HL-60/S4 (cell line): ENCODE data around the gene FCER2.
"Not testable (repeated sequence)": the region's sequence is repeated elsewhere in the genome, so short reads cannot be mapped to it uniquely, and the experiment has no call there.

ENCODE experiments used
- in situ Hi-C: fragments of 300-500 bp; cut with MboI; formaldehyde crosslinking; loops from 2 replicates; pipeline ENCODE4 v1.14.3; 2022; ENCODE audit warnings: low sequenced_read_pairs

Gene FCER2

DNA sequence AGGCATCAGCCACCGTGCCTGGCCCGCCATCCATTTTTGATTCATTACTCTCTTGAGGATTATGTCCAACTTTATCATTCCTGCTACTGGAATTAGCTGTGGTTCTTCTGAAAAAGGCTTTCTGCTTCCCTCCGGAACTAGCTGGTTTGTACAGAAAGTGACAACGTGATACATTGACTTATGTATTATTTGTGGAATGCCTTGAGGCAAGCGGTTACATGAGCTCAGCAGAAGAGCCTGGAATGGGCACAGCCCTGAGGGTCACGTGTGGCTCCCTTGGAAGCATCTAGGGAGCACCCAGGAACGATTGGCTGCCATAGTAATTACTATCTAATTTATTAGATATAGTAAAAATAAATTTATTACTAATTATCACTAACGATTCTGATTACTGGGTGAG is 47.5 kb downstream of the FCER2 start:
- in situ Hi-C loops: no loop called here

DNA sequence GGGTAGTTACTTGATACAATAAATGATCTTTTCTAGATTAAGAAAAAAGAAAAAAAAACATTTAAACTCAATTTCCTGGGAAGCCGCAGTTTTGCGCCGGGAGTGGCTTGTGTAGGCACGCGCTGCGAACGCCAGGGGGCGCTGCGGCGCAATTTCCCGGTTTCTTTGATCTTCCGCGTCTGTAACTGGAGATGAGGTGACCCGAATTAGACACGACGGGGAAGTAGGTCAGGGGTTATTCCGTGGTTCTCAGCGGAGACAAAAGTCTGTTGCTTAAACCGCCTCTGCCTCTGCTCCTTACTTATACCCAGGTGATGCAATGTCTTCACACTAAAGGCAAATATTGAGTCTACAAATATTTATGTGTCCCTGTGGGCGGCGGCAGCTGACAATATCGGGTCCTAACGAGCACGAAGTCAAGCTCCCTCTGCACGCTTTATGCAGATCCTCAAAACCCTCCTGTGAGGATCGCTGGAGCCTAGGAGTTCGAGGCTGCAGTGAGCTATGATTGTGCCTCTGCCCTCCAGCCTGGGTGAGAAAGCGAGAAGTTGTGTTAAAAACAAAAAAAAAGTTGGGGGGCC is 49.8 kb downstream of the FCER2 start:
- in situ Hi-C loops: no loop called here

DNA sequence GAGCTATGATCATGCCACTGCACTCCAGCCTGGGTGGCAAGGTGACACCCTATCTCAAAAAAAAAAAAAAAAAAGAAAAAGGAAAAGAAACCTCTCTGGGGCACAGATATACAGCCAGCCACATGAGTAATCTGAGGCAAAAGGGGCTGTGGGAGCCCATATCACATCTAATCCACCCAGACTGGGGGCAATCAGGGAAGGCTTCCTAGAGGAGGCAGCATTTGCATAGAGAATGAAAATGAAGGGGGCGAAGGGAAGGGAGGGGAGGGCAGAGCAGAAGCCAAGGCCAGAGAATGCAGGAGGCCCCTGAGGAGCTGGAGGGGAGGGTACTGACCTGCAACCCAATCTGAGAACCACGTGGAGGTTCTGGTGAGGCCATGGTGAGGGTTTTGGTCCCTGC is 51.8 kb downstream of the FCER2 start:
- in situ Hi-C loops: no loop called here

DNA sequence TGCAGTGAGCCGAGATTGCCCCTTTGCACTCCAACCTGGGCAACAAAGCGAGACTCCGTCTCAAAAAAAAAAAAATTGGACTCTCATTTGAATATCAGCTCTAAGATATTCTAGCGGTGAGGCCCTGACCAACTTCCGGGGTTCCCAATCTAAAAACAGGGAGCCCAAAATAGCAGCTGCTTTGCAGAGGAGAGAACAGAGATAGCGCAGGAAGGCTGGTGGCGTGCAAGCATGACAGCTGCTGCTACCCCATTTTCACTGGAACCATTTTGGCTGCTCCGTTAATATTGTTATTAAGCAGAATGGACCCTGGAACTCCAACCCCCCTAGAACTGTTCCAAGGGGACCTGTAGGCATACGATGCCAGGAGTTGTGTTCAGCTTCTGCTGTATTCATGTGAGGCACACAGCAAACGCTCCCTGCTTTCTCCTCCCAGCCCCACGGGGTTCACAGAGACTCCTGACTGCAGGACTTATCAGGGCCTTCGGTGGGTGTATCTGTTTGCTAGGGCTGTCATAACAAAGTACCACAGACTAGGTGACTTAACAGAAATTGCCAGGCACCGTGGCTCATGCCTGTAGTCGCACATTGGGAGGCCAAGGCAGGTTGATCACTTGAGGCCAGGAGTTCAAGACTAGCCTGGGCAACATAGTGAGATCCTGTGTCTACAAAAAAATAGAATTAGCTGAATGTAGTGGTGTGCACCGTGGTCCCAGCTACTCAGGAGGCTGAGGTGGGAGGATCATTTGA is 53.5 kb downstream of the FCER2 start:
- in situ Hi-C loops: no loop called here

DNA sequence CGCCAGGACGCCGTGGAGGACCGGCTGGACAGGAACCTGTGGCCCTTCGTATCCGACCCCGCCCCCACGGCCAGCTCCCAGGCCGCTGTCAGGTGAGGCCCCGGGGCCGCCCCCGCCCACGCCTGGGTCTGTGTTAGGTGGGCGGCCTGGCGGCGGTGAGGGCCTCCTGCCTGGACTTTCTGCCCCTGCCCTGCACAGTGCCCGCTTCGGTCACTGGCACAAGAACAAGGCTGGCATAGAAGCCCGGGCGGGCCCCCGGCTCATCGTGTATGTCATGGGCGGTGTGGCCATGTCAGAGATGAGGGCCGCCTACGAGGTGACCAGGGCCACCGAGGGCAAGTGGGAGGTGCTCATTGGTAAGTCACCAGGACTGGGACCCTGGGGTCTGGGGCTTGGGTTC is 54.8 kb downstream of the FCER2 start:
- in situ Hi-C loops: no loop called here

DNA sequence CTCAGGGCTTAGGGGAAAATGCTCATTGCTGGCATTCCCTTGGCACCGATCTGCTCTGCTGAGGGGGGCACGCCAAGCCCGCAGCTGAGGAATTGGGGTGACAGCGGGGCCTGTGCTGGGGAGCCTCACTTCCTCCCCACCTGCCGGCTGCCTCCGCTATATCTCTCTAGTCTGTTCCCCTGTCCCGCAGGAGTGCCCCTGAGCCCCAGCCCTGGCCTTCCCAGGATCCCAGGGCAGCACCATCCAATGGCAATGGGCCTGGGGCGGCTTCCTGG is 55.6 kb downstream of the FCER2 start:
- in situ Hi-C loops: no loop called here

DNA sequence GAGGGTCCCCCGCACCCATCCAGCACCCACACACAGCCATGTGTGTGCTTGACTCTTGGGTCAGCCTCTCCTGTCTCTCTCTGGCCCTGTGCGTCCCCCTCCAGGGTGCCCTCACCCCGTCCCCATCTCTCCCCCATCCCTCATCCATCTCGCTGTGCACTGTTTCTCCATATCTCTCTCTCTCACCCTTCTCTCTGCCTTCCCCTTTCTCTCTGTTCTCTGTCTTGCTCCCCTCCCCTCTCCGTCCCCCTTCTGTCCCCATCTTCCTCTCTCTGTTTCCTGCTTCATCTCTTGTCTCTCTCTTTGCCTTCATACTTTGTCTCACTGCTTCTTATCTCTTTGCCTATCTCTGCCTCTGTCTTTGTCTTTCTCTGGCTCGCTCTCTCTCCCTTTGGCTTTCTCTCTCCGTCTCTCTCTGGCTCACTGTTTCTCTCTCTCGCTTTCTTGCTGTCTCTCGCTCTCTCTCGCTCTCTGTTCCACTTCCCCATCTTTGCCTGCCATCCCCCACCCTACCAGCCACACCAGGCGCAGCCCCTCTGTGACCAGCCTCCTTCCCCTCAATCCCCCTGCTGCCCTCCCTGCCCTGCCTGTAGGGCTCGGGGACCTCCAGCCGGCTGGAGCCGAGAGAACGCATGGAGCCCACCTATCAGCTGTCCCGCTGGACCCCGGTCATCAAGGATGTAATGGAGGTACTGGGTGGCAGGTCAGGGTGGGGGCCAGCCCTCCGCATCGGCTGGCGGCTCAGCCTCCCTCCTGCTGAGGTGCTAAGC is 56.1 kb downstream of the FCER2 start:
- in situ Hi-C loops: no loop called here

DNA sequence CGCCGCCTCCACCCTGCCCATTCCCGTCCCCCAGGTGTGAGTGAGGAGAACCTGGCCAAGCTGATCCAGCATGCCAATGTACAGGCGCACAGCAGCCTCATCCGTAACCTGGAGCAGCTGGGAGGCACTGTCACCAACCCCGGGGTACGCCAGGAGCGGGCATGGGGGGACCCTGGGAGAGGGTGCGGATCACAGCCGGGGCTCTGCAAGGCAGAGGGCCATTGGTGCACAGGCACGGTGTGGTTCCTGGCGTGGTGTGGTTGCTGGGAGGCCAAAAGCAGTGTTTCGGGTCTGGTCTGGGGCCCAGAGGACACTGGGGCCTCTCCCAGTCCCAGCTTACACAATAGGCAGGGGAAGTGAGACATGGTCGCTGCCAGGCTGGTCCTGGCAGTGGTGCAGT is 56.8 kb downstream of the FCER2 start:
- in situ Hi-C loops: no loop called here

DNA sequence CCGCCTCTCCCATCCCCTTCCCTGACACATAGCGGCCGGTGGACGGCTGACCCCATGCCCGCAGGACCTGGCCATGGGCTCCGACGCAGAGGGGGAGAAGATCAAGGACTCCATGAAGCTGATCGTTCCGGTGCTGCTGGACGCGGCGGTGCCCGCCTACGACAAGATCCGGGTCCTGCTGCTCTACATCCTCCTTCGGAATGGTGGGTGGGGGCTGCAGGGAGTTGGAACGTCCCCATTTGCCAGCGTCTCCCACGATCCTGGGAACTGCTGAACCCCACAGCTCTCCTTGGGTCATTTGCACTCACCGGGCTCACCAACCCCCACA is 57.4 kb downstream of the FCER2 start:
- in situ Hi-C loops: no loop called here

DNA sequence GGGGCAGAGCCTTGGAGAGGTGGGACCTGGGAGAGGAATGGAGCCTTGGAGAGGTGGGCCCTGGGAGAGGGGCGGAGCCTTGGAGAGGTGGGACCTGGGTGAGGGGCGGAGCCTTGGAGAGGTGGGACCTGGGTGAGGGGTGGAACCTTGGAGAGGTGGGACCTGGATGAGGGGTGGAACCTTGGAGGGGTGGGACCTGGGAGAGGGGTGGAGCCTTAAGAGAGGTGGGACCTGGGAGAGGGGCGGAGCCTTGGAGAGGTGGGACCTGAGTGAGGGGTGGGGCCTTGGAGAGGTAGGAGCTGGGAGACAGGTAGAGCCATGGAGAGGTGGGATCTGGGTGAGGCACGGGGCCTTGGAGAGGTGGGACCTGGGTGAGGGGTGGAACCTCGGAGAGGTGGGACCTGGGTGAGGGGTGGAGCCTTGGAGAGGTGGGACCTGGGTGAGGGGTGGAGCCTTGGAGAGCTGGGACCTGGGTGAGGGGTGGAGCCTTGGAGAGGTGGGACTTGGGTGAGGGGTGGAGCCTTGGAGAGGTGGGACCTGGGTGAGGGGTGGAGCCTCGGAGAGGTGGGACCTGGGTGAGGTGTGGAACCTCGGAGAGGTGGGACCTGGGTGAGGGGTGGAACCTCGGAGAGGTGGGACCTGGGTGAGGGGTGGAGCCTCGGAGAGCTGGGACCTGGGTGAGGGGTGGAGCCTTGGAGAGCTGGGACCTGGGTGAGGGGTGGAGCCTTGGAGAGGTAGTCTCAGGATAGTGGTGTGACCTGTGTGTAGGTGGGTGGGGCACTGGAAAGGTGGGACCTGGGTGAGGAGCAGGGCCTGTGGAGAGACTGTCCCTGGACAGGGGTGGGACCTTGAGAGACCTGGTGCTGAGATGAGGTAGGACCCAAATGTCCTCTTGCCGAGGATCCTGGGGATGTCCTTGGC is 58.0 kb downstream of the FCER2 start:
- in situ Hi-C loops: not testable (repeated sequence)

DNA sequence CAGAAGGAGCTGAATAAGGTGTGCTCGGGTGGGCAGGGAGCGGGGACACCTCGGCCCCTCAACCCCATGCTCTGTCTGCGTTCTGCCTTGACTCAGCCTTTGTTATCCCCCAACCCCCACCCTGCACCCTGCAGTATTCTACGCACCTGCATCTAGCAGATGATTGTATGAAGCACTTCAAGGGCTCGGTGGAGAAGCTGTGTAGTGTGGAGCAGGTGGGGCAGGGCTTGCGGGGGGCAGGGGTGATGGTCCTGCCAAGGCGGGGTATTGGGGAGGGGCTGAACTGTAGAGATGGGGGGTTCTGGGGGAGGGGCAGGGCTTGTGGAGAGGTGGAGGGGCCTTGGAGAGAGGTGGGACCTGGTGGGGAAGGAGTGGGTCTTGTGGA is 58.9 kb downstream of the FCER2 start:
- in situ Hi-C loops: no loop called here

DNA sequence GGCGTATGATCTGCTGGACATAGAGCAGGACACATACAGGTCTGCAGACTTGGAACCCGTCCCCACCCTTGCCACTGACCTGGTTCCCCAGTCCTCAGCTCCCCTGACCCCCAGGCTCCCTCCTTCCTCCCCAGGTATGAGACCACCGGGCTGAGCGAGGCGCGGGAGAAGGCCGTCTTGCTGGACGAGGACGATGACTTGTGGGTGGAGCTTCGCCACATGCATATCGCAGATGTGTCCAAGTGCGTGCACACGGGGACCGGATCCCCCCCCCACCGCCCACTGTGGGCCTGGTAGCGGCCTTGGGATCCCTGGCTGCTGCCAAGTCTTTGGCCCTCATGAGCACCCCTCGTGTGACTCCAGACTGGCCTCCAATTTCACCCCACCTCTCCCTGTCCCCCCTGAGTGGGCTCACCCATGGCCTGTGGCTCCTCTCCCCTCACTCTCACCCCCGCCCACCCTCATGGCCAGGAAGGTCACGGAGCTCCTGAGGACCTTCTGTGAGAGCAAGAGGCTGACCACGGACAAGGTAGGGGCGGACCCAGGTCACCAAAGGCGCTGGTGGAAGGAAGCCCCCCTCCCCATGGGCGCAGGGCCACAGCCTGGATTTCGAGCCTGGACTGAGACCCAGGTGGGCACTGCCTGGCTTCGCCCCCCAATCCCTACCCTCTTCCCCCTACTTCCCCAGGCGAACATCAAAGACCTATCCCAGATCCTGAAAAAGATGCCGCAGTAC is 59.5 kb downstream of the FCER2 start:
- in situ Hi-C loops: no loop called here

DNA sequence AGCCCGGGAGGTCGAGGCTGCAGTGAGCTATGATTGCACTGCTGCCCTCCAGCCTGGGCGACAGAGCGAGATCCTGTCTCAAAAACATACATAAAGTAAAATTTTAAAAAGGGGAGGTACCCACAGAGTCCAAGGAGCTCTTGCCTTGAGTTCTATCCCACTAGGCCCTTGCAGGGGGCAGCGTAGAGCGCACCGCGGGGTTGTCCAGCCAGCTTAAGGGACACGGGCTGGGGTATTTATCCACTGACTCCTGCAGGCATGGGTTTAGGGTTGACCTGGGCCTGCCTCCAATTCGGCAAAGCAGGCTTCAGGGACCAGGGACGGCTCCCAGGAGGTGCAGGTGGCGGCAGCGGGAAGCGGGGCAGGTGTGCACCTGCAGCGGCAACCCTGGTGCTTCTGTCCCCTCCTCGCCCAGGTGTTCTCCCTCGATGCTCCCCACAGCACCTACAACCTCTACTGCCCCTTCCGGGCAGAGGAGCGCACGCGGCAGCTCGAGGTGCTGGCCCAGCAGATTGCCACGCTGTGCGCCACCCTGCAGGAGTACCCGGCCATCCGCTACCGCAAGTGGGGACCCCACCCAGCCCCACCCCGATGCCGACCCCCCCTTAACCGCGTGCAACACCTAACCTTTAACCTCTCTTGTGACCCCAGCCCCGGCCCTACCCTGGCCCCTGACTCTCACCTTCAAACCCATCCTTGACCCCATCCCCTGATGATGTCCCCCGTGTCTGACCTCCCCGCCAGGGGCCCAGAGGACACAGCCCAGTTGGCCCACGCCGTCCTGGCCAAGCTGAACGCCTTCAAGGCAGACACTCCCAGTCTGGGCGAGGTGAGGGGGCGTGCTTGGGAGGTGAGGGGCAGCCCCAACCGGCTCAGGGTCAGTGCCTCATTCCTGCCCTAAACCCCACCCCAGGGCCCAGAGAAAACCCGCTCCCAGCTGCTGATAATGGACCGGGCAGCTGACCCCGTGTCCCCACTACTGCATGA is 60.3 kb downstream of the FCER2 start:
- in situ Hi-C loops: no loop called here

DNA sequence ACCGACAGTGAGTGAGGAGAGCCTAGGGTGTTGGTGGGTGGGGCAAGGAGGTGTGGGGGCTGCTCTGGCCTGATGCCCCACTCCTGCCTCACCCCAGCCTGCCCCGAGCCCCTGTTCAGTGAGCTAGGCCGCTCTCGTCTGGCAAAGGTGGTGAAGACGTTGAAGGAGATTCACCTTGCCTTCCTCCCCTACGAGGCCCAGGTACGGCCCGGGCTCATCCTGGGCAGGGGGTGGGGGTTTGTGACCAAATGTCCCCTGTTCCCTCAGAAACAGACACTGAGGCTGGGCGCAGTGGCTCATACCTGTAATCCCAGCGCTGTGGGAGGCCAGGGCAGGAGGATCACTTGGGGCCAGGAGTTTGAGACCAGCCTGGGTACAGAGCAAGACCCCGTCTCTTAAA is 61.1 kb downstream of the FCER2 start:
- in situ Hi-C loops: no loop called here

DNA sequence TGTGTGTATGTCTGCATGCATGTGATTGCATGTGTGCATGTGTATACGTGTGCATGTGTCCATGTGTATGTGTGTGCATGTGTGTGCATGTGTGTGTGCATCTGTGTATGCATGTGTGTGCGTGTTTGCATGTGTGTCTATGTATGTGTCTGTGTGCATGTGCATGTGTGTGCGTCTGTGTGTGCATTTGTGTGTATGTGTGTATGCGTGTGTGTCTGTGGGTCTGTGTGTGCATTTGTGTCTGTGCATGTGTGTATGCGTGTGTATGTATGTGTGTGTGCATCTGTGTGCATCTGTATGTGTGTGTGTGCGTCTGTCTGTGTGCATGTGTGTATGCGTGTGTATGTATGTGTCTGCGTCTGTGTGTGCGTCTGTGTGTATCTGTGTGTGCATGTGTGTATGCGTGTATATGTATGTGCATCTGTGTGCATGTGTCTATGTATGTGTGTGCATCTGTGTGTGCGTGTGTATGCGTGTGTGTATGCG is 62.0 kb downstream of the FCER2 start:
- in situ Hi-C loops: no loop called here

DNA sequence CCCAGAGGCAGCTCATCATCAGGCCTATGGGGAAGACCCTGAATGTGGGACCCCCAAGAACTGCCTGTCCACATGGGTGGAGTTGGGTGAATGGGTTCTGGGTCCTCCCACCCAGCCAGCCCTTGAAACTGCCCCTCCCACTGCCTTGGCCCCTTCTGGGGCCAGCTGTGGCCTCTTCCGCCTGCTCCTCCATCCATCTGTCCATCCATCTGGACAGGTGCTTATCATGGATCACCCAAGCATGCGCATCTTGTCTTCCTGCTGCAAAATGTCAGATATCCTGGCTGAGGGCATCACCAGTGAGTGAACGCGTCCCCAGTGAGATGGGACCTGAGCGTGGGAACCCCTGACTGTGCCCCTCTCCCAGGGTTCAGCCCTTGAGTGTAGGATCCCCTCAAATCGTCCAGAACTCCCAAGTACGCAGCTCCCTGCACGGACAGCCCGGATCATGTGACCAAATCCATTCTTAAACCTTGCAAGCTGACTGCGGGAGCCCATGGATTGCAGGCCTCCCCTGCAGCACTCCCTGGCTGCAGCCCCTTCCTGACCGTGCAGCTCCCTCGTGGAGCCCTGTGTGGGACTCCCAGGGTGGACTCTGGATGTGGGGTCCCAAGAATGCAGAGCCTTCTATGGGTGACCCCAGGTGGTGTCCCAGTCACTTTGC is 63.0 kb downstream of the FCER2 start:
- in situ Hi-C loops: no loop called here
